SU-DHL-6 (cell line): Measurements from ENCODE around the gene IL10RB.
"Not testable (repeated sequence)": the region's sequence is repeated elsewhere in the genome, so short reads cannot be mapped to it uniquely, and the experiment has no call there.

ENCODE experiments used
- H2AFZ ChIP-seq: fragments of 200-600 bp; sonication (generic); 2 replicates; pipeline ENCODE4 v1.6.1; 2014; ENCODE audit warnings: low read depth, mild to moderate bottlenecking, moderate library complexity, mixed read lengths, antibody characterized with exemption, low read length; ENCODE audit not compliant: severe bottlenecking
- H3F3A ChIP-seq: fragments of 200-600 bp; shearing (Covaris generic); 2 replicates; pipeline ENCODE4 v1.6.0; 2016; ENCODE audit warnings: antibody characterized with exemption, mild to moderate bottlenecking; ENCODE audit not compliant: insufficient read depth
- H3K27ac ChIP-seq: fragments of 200-600 bp; sonication (generic); 2 replicates; pipeline ENCODE4 v1.5.1; 2016; ENCODE audit warnings: low read depth, mild to moderate bottlenecking, low read length, moderate library complexity, mixed read lengths
- H3K27me3 ChIP-seq: fragments of 200-600 bp; sonication (generic), shearing (Covaris generic); 2 replicates; pipeline ENCODE4 v1.6.0; 2014; ENCODE audit warnings: mild to moderate bottlenecking, low read length
- H3K36me3 ChIP-seq: fragments of 200-600 bp; sonication (generic); 2 replicates; pipeline ENCODE4 v1.6.1; 2014; ENCODE audit warnings: mild to moderate bottlenecking, low read length, mixed read lengths
- H3K4me2 ChIP-seq: fragments of 300-600, 200-600 bp; shearing (Covaris generic), sonication (generic); 2 replicates; pipeline ENCODE4 v1.6.0; 2014; ENCODE audit warnings: low read length, low read depth, mild to moderate bottlenecking; ENCODE audit not compliant: poor library complexity, severe bottlenecking
- H3K4me3 ChIP-seq: fragments of 200-600 bp; sonication (generic); 2 replicates; pipeline ENCODE4 v1.5.1; 2014; ENCODE audit warnings: antibody characterized with exemption, low read length, mild to moderate bottlenecking, mixed read lengths; ENCODE audit not compliant: insufficient read depth, poor library complexity, severe bottlenecking
- H3K79me2 ChIP-seq: fragments of 200-600 bp; sonication (generic); 2 replicates; pipeline ENCODE4 v1.6.1; 2014; ENCODE audit warnings: mild to moderate bottlenecking, low read length, moderate library complexity; ENCODE audit not compliant: insufficient read depth
- H3K9ac ChIP-seq: fragments of 200-600 bp; sonication (generic); 2 replicates; pipeline ENCODE4 v1.7.0; 2014; ENCODE audit warnings: mild to moderate bottlenecking, low read length
- H3K9me2 ChIP-seq: fragments of 200-600 bp; sonication (generic); replicated peaks from 2 replicates; pipeline ENCODE4 v1.6.1; 2014; ENCODE audit warnings: low read length; ENCODE audit not compliant: insufficient read depth
- H3K9me3 ChIP-seq: fragments of 200-600 bp; sonication (generic); 2 replicates; pipeline ENCODE4 v1.6.1; 2014; ENCODE audit warnings: low read length, mixed read lengths; ENCODE audit not compliant: insufficient read depth
- H4K20me1 ChIP-seq: fragments of 200-600 bp; sonication (generic); 2 replicates; pipeline ENCODE4 v1.6.1; 2014; ENCODE audit warnings: low read depth, mild to moderate bottlenecking, antibody characterized with exemption, low read length, moderate library complexity, mixed read lengths
- CTCF ChIP-seq: fragments of 200-600 bp; sonication (generic); IDR thresholded peaks from one replicate; pipeline ENCODE4 v1.5.1; 2017; ENCODE audit warnings: antibody characterized with exemption, mild to moderate bottlenecking, low read length, moderate library complexity; ENCODE audit not compliant: insufficient read depth, poor library complexity, severe bottlenecking
- EZH2phosphoT487 ChIP-seq: fragments of 200-600 bp; sonication (generic), shearing (Covaris generic); conservative IDR thresholded peaks from 2 replicates; pipeline ENCODE4 v1.6.1; 2018; ENCODE audit warnings: mild to moderate bottlenecking, antibody characterized with exemption, low read length, moderate library complexity, mixed read lengths

IL10RB gene

GRCh38 chr21:33249331-33250002 is 16.7 kb upstream of the IL10RB start:
- Histone ChIP-seq H3K27me3 (no peaks in the 10 kb centered on the region), H3K4me2 (no peak overlapping the region), H3K9me2 (no peaks in the 10 kb centered on the region), H3K9ac (no peak overlapping the region), H3K36me3 (peaks cover 43% of the 10 kb centered on the region), H3F3A (no peaks in the 10 kb centered on the region), H3K4me3 (no peak overlapping the region), H2AFZ (no peak overlapping the region), H3K9me3 (no peaks in the 10 kb centered on the region), H4K20me1 (no peaks in the 10 kb centered on the region), H3K79me2 (no peaks in the 10 kb centered on the region; the same call in 1 of the 2 replicates), H3K27ac (no peak overlapping the region)
- no peak for TF ChIP-seq EZH2phosphoT487
- no peak for TF ChIP-seq CTCF

- Histone ChIP-seq H3K4me3 (no peak overlapping the region), H3K79me2 (no peaks in the 10 kb centered on the region; the same call in 1 of the 2 replicates)
Observed at GRCh38 chr21:33251119-33251518, 15.0 kb upstream of the IL10RB start.

GRCh38 chr21:33253382-33253781 is 12.8 kb upstream of the IL10RB start:
- H2AFZ ChIP-seq, H3K9me3 ChIP-seq, H4K20me1 ChIP-seq, H3K4me2 ChIP-seq, H3K4me3 ChIP-seq, H3K27ac ChIP-seq, H3K27me3 ChIP-seq, H3K9ac ChIP-seq, H3K79me2 ChIP-seq, H3K9me2 ChIP-seq, H3F3A ChIP-seq: not testable (repeated sequence)
- peaks cover 25% of the 10 kb centered on the region for H3K36me3 ChIP-seq

More at GRCh38 chr21:33251119-33251518, 15.0 kb upstream of the IL10RB start:
- Histone ChIP-seq H3K27ac (no peak overlapping the region), H4K20me1 (no peaks in the 10 kb centered on the region), H3K4me2 (no peak overlapping the region), H3K9ac (no peak overlapping the region), H2AFZ (no peak overlapping the region), H3F3A (no peaks in the 10 kb centered on the region), H3K9me3 (no peaks in the 10 kb centered on the region), H3K27me3 (no peaks in the 10 kb centered on the region), H3K9me2 (no peaks in the 10 kb centered on the region), H3K36me3 (peaks cover 37% of the 10 kb centered on the region)
- TF ChIP-seq CTCF (no peak), EZH2phosphoT487 (no peak)

- H3F3A ChIP-seq: 0 out of 2 replicates have a peak, but pooled peaks cover 2% of the 10 kb centered on the region
- H3K9me3 ChIP-seq: no peaks in the 10 kb centered on the region
- H3K4me2 ChIP-seq: no peak overlapping the region
- no peaks in the 10 kb centered on the region for H4K20me1 ChIP-seq
- no peak overlapping the region for H3K4me3 ChIP-seq
- no peak overlapping the region for H2AFZ ChIP-seq
- H3K9ac ChIP-seq: no peak overlapping the region
- no peaks in the 10 kb centered on the region for H3K27me3 ChIP-seq
- H3K79me2 ChIP-seq: no peaks in the 10 kb centered on the region
- H3K9me2 ChIP-seq: no peaks in the 10 kb centered on the region
- peaks cover 24% of the 10 kb centered on the region for H3K36me3 ChIP-seq
- TF ChIP-seq EZH2phosphoT487 (no peak), CTCF (no peak)
- H3K27ac ChIP-seq: no peak overlapping the region
Observed at GRCh38 chr21:33254766-33255165, 11.4 kb upstream of the IL10RB start.
